GM13976 (cell line): ENCODE results near the gene TMEM182.

Experiments used
- DNase-seq: peaks from one replicate; pipeline ENCODE4 v3.0.0; 2012; ENCODE audit warnings: low spot score
- CTCF ChIP-seq: IDR thresholded peaks from 2 replicates; pipeline ENCODE4 v1.5.1; 2012; ENCODE audit warnings: borderline replicate concordance, mild to moderate bottlenecking; ENCODE audit not compliant: insufficient read depth; ENCODE audit errors: extremely low read depth, missing control alignments, control extremely low read depth
- in situ Hi-C: fragments of 300-500 bp; cut with MboI; formaldehyde crosslinking; loops from one replicate; pipeline ENCODE4 v1.12.0; 2022; ENCODE audit warnings: low sequenced_read_pairs, mixed read lengths, inconsistent platforms; ENCODE audit not compliant: unreplicated experiment

The TMEM182 gene

GRCh38 chr2:102748107-102748506, 13.7 kb upstream of the TMEM182 start:
- TF ChIP-seq CTCF: no peak
- in situ Hi-C loops: no loop called here
- no peak for DNase-seq

- TF ChIP-seq CTCF: no peak
- DNase-seq: no peak
- in situ Hi-C loops: no loop called here
These were observed 11.9 kb upstream of the TMEM182 start for GRCh38 chr2:102749938-102750337.

GRCh38 chr2:102753563-102754159, 8.2 kb upstream of the TMEM182 start:
- peak; percentile 54 for TF ChIP-seq CTCF
- in situ Hi-C loops: no loop called here
- peak; percentile 20 for DNase-seq

- no peak for TF ChIP-seq CTCF
- in situ Hi-C loops: no loop called here
These were observed 7.2 kb upstream of the TMEM182 start for GRCh38 chr2:102754456-102755145.

GRCh38 chr2:102755284-102755683, 6.5 kb upstream of the TMEM182 start:
- no peak for TF ChIP-seq CTCF
- DNase-seq: no peak
- in situ Hi-C loops: no loop called here

More at GRCh38 chr2:102754456-102755145, 7.2 kb upstream of the TMEM182 start:
- no peak for DNase-seq

- no peak for DNase-seq
- in situ Hi-C loops: no loop called here
- no peak for TF ChIP-seq CTCF
These were observed 3.4 kb upstream of the TMEM182 start for GRCh38 chr2:102758439-102758838.
